Stimulated activated CD8-positive, alpha-beta memory T cell treated with anti-CD3 and anti-CD28 coated beads, Interleukin-4, amount 100 ng/mL, for 1 hour (primary cell): ENCODE measurements around the gene GPRC5D.

Source experiments
- DNase-seq, 2 donors: peaks; one replicate each; pipeline ENCODE4 v3.0.0-alpha.2; 2020; ENCODE audit warnings: low read depth in 2 of 2, low spot score in 1 of 2

Gene GPRC5D

DNA sequence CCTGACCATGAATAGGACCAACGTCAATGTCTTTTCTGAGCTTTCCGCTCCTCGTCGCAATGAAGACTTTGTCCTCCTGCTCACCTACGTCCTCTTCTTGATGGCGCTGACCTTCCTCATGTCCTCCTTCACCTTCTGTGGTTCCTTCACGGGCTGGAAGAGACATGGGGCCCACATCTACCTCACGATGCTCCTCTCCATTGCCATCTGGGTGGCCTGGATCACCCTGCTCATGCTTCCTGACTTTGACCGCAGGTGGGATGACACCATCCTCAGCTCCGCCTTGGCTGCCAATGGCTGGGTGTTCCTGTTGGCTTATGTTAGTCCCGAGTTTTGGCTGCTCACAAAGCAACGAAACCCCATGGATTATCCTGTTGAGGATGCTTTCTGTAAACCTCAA lies 43.3 kb downstream of the GPRC5D start:
- no peak for DNase-seq

DNA sequence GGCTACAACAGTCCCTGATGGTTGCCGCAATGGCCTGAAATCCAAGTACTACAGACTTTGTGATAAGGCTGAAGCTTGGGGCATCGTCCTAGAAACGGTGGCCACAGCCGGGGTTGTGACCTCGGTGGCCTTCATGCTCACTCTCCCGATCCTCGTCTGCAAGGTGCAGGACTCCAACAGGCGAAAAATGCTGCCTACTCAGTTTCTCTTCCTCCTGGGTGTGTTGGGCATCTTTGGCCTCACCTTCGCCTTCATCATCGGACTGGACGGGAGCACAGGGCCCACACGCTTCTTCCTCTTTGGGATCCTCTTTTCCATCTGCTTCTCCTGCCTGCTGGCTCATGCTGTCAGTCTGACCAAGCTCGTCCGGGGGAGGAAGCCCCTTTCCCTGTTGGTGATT lies 43.7 kb downstream of the GPRC5D start:
- no peak for DNase-seq

DNA sequence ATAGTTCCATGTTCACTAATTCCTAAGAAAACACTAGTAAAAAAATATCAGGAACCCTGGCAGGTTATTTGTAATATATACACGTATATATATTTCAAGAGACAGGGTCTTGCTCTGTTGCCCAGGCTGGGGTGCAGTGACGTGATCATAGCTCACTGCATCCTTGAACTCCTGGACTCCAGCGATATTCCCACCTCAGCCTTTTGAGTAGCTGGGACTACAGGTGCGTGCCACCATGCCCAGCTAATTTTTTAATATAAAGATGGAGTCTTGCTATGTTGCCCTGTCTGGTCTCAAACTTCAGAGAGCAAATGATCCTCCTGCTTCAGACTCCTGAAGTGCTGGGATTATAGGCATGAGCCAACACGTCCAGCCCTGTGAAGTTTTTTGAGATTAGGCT lies 44.4 kb downstream of the GPRC5D start:
- DNase-seq = no peak

DNA sequence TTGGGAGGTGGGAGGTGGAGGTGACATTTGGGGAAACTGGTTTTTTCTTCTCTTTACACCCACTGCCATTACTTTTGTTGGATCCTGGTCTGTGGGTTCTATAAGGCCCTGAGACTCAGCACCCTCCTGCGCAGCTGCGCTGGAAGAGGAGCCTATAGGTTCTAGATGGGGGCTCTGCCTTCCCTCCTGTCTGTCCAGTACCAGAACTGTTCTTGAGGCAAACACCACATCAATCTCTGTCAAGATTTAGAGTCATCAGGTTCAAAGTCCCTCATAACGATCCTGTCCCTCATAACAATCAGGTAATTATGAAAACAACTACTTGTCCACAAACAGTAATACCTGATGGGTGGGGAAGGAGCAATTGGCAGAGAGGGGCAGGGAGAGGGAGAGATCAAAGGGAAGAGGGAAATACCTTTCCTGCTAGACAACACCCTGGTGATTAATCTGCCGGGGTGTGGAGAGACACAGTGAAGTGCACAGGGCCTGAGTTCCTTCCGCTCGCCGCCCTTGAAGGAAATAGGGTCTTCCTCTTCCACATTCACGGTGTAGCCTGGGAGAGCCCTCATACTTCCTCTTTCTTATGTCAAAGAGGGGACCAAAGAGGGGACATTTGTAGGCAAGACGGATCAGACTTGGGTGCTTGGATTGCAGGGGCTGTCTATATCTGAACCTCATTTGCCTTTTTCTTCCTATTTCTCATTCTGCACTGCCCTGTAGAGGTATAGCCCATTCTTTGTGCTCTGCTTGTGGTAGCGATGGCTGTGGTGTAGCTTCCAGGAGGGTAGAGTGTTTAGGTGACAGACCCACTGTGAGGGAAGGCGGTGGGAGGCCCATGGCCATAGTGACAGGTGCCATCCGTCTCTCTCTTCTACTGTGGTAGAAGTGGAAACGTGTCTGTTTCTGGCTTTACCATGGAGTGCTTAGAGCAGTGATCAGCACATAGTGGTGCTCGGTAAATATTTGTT lies 48.0 kb downstream of the GPRC5D start:
- DNase-seq = no peak

DNA sequence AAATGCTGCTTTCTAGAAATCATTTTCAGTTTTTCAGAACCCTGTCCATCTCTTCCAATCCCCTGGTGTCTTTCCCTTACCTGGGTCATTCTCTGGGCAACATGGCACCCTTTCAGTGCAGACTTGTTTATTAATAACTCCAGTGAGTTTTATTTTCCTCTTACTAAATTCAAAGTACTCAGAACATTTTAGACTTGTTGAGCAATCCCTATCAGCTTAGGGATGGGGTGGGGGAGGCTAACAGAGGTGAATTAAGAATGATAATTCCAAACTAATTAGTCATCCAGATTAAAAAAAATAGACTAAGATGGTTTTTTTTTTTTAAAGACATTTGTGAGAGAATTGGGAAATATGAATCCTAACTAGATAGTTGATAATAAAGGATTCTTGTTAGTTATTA lies 49.9 kb downstream of the GPRC5D start:
- DNase-seq = no peak

DNA sequence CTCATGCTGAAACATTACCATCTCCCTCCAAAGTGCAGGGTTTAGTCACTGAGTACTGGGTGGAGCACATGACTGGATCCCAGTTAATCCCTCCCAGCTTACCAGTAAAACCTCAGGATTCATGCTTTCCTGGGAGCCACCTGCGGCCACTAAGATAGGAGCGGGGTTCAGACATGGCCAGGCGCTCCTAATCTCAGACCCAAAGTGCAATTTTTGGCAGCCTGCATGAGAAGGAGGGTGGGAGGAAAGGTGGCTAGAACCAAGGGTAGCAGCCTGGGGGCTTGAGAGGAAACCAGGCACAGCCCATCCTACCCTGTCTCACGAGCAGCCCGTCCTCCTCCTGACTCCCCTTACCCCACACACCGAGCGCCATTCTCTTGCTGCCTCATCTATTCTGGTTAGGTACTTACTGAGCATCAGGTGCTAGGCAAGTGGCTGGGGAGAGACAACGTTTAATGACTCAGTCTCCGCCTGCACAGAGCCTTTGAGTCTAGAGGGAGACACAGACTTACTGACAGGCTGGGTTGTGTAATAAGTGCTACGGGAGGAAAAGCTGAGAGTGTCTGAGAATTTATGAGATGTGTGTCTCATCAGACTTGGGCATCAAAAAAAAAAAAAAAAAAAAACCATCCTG lies 50.7 kb downstream of the GPRC5D start:
- no peak for DNase-seq

DNA sequence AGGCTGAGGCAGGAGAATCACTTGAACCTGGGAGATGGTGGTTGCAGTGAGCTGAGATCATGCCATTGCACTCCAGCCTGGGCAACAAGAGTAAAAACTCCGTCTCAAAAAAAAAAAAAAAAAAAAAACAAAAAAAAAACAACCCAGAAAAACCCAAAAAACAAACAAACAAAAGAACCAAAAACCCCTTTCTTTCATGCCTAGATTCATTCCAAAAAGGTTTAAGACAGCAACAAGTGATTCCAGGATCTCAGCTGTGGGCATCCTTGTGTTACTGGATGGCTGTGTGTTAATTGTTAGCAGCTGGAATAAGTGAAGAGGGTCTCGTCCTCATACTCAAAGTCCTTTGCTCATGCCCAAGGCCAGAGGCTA lies 51.2 kb downstream of the GPRC5D start:
- no peak for DNase-seq

DNA sequence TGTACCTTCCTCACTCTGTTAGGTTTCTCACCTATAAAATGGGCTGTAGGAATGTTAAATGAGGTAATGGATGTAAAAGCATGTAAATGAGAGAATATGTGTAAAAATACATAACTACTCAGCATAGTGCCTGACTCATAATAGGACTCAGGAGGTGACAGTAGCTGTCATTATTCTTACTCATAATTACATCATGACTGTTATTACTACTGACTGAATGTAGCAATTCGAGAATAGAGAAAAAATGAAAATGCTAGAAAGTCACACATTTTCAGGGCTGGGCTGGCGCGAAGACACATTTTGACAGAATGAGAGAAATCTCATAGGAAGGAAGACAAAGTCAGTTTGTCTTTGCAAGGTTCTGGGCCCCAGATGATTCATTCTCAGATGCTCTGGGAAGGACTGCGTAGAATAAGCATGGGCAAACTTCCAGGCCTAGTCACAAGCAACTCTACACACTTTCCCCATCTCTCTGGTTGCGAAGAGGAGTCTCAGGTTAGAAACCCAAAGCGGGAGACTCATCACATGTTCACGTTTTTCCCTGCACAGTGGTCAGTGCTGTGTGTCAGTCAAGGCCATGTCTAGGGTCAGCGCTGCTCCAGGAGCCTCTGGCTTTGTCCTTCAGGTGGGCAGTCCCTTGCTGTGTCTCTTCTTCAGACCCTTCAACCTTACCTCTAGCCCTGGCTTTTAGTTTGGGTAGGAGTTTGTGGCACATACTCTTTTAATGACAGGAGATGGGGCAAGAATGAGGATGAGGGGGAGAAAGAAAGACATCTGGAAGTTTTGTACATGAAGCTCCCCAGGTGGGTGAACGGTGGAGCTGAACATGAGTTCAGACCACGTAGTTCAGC lies 52.2 kb downstream of the GPRC5D start:
- DNase-seq = no peak

DNA sequence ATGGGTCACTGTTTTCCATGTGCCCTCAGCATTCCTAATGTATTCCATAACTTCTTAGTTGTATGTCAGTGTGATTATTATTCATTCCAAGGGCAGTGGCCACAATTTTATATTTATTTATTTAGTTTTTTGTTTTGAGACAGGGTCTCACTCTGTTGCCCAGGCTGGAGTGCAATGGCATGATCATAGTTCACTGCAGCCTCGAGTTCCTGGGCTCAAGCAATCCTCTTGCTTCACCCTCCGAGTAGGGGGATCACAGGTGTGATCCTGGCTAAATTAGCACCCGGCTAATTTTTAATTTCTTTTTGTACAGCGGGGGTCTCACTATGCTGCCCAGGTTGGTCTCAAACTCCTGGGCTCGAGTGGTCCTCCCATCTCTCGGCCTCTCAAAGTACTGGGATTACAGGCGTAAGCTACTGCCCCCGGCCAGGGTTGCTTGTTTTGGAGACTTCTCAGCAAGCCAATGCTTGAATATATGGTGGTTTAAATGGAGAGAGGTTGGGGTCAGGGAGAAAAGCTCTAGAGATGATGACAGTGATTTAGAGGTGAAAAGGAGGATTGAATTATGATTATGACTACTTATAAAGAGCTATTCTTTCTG lies 53.0 kb downstream of the GPRC5D start:
- no peak for DNase-seq

DNA sequence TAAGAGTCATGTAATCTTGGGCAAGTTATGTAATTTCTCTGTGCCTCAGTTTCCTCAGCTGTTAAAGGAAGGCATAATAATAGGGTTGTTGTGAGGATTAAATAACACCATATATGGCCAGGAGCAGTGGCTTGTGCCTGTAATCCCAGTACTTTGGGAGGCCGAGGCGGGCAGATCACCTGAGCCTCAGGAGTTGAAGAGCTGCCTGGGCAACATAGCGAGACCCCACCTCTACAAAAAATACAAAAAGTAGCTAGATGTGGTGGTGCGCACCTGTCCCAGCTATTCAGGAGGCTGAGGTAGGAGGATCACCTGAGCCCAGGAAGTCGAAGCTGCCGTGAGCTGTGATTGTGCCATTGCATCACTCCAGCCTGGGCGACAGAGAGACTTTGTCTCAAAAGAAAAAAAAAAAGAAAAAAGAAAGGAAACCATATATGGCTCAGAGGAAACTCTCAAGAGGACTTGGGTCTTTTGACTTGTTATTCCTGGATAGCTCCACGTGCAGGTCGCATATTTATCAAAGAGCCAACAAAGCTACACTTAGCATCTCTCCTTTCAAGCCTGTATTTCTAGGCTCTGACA lies 53.7 kb downstream of the GPRC5D start:
- no peak for DNase-seq

DNA sequence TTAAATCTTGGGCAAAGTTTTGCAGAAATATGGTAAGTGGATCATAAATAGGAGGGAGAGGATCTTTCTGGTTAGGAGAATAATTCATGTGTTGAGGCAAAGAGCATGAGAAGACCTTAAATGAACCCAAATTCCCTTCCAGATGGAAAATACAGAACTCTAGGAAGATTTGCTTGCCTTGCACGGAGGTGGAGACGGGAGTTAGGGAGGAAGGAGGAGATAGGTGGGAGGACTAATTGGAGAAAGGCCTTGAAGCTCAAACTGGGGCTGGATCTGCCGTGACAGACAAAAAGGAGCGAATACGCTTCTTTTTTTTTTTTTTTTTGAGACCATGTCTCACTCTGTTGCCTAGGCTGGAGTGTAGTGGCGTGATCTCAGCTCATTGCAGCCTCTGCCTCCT lies 54.7 kb downstream of the GPRC5D start:
- no peak for DNase-seq

DNA sequence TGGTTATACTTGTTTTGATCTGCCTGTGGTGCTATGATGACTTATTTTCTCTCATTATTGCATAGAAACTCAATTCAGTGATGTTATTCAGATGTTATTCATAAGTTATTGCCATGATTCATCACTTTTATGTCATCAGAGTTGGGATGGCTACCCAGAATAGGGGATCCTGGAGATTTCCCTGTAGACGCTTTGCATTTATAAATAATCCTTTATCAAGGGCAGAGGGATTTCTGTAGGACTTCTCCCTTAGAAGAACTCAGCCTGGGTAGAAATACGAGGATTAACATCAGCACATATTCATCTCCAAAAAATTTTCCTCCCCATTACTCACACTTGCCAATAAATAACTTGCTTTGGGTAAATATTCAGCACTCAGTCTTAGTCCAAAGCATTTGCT lies 55.7 kb downstream of the GPRC5D start:
- no peak for DNase-seq

DNA sequence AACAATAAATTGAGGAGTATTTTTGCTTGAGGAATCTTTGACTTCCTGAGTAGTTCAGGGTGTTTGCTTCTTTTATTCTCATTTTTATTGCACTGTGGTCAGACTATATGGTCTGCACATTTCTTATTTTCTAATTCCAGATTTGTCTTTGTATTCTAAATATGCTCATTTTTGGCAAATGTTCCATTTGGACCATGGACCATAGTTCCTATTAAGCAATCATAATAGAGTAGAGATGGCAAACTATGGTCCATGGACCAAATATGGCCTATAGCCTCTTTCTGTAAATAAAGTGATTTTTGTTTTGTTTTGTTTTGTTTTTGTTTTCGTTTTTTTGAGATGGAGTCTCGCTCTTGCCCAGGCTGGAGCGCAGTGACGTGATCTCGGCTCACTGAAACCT lies 58.5 kb downstream of the GPRC5D start:
- DNase-seq = no peak

DNA sequence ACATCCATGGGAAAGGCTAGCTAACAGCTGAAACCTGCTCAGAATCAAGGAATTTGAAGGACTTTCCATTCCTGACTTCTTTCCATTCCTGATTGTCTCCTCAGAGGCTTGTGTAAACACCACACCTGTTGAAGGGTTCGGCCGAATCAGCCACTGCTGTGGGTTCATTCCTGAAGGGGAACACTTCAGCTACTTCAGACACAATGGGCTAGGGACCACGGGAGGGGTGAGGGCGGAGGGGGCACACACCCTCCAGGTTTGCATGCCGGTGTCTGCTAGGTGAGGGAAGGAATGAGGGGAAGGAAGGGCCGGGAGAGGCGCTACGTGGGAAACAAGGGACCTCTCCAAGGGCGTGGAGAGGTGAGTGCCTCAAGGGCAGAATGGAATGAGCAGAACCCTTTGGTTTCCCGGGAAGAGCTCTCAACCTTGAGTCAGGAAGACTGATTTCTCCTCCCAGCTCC lies 59.3 kb downstream of the GPRC5D start:
- no peak for DNase-seq

DNA sequence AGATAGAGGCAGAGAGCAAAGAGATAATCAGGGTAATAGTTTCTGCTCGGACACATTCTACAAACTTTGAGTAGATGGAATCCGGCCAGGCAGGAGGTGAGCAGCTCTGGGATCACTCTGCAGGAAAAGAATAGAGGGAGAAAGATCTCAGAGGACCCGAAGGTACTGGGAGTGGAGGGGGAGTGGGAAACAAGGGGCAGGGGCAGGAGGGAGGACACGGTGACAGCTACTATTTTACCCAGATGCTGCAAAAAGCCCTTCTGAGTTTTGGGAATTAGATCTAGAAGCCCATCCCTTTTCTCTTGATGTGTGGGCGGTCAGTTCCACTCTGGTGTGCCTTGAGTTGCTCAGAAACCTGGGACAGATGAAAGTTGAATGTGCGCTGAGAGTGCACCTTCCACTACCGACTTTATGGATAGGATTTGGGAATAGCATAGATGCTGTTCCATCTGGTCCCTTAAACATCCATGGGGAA lies 60.1 kb downstream of the GPRC5D start:
- DNase-seq = no peak

DNA sequence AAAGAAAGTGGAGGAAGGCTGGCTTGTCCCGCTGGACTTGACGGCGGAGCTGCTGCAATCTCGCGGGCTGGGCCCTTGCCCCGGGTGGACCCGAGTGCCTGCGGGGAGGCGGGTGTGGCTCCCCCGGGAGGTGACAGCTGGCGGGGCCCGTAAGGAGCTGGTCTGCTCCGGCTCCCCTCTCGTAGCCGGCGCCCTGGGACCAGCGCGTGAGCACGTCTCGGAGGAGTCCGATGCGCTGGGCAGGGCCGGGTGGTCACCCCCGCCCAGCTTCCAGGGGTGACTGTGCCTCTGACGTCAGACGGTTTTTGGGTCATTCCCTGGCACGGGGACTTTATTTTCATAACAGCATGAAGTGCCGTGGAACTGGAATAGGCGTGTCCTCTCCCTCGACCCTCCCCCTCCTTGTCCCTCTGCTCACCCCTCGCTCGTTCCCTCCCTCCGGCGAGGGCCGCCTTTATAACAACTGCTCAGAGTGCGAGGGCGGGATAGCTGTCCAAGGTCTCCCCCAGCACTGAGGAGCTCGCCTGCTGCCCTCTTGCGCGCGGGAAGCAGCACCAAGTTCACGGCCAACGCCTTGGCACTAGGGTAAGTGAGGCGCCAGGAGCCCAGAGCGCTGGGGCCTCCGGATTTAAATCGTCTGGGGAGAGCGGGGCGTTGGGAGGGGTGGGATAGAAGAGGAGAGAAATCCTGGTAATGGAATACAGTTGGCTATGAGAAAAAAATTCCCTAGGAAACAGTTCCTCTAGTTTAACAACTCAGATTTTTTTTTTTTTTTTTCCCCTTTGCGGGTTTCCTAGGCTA lies 60.7 kb downstream of the GPRC5D start, which contains the start of gene GPRC5A:
Gene GPRC5A (plus strand): TSS at position 483 of the 801 bp plus-strand sequence. CDS start 16,688 bp downstream, outside the sequence.
- no peak for DNase-seq
